ENCODE data around the gene ZNF775.

Gene ZNF775

DNA sequence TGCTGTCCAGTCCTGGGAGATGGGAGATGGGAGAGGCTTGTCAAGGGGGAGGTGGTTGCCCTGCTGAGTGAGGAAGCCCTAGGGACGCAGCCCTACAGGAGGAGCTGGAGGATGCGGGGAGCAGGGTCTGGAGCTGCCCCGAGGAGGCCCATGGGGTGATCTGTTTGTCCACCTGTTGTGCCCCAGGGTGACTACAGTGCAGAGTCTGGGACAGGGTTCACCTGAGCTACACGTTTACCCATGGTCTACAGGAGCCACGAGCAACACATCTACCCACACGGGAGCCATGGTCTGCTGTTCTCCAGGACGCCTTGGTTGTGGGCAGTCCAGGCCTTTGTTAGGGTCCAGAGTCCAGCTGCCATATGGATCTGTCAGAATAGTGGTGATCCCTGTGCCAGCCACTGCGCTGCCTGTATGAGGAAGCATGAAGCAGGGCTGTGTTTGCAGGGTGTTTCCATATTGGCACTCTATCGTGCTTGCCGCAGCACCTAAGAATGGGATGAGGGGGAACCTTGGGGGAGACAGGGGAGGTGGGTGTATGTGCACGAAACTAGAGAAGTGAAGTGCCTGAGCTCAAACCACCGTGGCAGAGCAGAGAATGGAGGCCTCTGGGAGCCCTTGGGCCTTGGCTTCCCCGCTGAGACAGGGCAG, 23.7 kb downstream of the ZNF775 start:
- no peak for DNase-seq

DNA sequence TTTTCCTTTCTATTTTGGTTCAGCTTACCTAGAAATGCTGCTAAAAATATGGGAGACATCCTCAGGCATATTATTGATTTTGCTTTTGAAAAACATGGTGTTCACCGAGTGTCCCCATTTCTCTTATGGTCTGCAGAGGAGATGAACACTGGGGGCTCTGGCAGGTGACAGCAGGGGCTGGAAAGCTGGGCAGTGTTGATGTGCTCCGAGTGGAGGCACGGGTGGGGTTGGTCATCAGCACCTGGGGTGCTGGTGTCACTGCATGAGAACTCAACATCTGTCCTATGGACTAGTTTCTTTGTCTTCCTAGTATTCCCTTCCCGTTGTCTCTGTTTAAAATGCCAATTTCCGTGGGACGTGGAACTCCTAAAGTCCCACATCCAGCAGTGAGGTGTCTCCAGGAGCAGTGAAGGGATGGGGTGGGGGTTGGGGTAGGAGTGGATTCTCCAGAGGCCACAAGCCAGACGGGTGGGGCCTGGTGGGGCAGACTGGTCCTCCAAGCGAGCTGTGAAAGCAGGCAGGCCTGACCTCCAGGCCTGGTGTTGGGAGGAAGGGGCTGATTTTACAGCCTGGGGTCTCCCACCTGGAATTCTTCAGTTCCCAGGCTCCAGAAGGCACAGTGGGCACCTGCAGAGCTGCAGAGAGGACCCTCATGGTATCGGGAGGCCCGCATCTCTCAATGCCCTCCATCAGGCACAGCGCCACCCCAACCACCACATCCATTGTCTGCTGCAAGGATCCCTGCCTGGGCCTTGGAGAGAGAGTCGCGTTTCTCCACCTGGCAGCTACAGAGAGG, 24.4 kb downstream of the ZNF775 start:
- no peak for DNase-seq

DNA sequence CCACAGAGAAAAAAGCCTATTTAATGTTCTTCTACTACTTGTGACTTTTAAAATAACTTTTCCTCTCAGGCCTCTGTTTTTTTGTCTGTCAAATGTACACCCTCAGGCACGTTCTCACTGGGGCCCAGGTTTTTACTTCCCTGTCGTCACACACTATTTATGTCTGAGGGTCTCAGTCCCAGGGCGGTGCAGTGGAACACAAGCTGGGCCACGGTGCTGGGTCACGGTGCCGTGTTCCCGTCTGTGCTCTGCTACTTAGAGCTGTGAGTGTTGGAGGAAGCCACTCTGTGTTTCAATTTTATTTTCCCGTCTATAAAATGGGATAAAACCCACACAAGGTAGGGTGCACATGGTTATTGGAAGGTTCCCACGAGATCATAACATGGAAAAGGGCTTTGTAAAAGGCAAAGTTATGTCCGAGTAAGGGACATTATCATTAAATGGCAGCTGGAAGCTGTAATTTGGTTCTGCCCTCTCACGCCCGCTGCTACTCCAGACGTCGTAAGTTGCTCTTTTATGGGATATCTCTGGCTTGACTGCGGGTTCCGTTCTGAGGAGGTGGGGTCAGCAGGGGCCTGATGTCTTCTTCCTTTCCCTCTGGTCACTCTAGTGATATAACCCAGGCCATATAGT, 25.2 kb downstream of the ZNF775 start:
- DNase-seq = no peak

DNA sequence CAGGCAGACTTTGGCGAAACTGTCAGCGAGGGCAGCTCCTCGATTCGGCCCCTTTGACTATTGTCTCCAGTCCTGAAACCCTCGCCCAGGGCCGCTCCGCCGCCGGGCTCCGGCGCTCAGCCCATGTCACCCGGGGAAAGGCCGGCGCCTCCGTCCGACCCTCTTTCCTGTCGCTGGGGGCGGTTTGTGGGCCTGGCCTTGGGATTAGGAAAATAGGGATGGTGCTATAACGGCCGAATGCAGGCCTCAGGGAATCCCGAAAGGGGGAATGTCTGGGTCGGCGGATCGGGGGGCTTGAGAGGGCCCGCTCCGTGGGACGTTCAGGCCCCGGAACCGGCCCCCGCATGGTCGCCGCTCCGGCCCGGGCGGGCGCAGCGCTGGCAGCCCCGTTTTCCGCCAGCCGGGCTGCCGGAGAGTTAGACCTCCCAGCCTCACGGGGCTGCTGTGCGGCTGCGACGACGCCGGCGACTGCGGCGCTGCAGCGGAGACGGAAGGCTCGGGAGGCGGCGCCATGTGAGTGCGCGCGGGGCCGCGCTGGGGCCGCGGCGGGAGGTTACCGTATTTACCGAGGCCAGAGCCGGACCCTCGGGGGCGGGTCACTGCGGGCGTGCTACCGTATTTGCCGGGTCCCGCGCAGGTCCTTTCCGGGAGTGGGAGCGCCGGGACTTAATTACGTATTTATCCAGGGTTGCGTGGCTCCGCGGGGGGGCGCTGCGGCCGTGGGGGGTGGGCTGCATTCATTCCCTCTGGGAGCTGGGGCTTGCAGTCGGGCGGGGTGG, 25.9 kb downstream of the ZNF775 start:
- DNase-seq = peak; percentile 37

DNA sequence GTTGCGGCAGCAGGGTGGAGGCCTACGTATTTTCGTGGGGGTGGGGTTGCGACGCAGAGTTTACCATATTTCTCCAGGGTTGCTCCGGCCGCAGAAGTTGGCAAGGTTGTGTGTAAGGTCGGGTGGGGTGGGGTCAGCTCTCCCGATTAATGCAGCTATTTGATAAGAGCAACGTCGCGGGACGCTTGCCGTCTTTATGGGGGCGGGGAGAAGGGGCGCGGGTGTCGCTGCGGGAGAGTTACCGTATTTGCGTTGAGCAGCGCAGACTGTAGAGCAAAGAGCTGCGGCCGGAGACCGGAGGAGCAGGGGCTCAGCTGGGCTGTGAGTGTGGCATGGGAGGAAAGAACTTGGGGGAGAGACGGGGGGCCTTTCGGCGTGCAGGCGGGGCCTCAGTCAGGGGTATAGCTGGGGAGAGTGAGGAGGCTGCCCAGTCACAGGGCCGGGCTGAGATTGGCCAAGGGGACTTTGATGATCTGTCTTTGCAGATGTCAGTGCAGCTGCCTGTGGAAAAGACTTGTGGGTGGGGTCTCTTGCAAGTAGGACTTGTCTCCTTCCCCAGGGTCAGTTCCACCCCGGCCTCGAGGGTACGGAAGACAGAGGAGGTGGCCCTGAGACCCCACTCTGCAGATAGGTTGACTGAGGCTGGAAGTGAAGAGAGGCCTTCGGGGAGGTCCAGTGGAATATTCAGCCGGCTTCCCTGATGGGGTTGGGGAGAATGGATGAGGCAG, 26.6 kb downstream of the ZNF775 start:
- no peak for DNase-seq

DNA sequence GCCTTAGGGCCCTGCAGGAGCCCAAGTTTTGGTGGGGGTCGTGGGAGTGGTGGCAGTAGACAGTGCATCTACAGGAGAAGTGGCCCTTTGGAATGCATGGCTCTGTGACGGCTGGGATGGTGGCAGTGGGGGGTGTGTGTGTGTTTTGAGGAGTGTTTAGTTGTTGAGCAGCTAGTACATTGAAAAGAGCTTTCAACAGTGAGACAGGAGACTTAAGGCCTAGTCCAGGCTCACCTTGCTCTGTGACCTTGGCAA, 27.1 kb downstream of the ZNF775 start:
- no peak for DNase-seq

DNA sequence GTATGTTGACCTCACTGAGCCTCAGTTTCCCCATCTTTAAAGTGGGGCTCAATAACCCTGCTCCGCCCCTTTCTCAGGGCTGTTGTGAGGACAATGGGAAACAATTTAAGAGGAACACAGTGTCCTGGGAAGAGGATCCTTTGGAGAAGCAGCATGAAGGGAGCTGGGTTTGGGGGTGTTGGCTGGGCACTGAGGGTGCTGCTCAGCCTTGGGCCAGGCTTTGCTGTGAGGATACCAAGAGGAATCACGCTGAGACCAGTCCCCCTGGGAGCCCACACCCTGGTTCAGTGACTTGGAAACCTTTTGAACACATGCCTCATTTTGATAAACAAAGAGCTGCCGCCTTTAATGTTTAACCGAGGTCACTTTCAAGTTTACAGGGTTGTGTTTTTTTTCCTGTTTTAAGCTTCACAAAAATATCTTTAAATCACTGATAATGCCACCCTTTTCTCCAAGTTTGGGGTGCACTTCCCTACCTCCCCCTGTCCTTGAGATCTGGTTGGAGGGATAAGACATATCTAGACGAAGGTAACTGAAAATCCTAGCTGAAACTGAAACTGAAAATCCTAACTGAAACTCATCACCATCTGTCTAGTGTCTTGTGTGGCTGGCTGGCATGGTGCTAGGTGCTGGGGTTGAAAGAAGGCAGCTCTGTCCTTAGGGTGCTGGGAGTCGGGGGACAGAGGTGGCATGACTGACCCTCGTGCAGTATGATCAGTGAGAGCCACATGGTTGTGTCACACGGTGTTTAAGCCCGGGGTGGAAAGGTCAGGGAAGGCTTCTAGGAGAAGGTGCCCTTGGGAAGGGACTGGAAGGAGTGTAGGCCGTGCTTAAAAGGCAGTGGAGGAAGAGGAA, 27.7 kb downstream of the ZNF775 start:
- DNase-seq = no peak

DNA sequence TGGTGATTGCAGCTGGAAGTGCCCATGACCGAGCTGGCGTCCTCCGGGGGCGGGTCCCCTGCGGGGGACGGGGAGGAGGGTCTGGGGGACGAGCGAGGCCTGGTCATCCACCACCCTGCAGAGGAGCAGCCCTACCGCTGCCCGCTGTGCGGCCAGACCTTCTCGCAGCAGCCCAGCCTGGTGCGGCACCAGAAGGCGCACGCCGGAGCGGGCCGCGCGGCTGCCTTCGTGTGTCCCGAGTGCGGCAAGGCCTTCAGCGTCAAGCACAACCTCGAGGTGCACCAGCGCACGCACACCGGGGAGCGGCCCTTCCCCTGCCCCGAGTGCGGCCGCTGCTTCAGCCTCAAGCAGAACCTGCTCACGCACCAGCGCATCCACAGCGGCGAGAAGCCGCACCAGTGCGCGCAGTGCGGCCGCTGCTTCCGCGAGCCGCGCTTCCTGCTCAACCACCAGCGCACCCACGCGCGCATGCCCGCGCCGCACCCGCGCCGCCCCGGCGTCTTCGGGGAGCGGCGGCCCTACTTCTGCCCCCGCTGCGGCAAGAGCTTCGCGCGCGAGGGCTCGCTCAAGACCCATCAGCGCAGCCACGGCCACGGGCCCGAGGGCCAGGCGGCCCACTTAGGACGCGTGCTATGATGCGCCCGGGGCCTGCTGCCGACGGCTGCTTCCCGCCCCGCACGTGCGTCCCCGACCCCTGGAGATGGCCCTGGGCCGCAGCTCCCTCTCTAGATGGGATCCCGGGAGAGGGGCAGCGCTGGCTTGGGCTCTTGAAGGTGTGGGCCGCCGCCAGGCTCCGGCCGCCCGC, 28.7 kb downstream of the ZNF775 start:
- DNase-seq = no peak

DNA sequence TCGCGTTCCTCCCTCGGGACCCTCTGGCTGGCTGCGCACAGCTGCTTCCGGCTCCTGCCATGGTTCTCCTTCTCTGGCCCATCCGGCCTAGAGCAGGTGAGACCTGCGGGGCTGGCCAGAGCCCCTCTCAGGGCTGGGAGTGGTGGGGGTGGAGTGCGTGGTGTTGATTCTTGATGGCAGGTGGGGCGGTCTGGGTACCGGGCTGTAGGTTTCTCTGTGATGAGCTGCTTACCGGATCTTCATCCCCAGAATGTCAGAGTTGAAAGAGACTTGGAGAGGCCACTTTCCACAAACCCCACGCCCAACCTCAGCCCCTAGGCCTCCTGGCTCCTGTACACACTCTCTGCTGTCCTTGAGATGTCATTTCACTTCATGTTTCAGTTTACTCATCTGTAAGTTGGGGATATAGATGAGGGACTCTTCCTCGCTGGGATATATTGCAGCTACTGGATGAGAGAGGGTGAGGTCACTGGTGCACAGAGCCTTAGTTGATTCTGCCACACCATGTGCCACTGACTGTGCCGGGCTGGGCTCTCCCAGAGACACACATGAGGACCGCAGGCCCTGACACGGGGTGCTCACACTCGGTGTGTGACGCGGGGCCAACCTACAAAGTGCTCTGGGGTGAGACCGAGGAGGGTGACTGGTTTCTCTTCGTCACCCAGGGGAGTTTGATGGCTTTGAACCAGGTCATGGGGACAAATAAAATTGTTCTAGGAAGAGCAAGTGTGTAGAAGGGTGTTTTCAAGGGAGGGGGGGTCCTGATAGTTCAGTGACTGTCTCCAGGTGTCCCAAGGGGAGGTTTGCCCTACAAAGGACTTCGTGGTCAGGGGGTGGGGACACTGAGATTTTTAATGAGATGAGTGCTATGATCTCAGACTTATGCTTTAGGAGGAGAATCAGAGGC, 29.5 kb downstream of the ZNF775 start:
- DNase-seq = no peak

DNA sequence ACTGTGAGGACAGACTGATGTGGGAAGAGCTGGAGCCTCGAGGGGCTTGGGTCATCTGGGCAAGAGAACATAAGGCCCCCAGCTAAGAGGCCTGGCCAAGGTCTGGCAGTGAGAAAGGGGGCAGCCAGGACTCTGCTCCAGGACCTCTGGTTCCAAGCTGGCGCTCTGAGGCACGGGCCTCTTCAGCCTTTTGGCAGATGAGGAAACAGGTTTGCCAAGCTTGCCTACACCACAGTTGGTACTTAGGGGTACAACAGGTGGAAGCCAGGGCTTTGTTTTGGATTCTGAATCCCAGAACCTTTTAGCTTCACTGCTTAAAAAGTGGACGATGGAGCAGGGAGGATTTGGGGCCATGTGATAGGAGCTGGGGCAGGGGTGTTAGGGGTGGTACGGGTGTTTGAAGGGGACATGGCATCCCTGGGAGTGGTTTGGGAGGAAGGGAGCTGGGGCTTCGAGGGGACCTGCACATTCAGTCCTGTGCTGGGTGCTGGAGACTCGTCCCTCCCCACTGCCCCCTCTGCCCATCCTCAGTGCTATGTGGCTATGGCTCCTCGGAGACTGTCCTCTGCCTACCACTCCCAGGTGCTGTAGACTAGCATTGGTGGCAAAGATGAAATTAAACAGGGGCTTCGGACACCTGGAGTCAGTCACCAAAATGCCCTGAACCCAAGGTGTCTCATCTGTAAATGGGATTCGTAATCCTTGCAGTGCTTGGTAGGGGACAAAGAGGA, 30.3 kb downstream of the ZNF775 start:
- no peak for DNase-seq

DNA sequence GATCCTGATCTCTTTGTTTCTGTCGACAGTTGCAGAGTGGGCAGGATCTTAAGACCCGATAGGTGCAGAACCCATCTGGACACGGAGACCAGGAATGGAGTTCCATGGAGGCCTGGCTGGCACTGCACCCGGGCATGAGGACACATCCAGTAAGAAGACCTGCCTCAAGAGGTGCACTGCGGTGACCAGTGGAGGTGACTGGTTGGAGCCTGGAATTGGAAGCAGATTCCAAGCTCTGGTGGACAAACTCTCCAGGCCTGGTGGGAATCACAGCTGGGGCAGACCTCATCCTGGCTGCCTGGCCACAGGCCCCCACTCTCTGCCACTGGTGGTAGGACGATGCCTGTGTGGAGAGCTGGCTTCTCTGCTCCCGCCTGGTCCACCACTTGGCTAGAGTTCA, 31.0 kb downstream of the ZNF775 start:
- no peak for DNase-seq

DNA sequence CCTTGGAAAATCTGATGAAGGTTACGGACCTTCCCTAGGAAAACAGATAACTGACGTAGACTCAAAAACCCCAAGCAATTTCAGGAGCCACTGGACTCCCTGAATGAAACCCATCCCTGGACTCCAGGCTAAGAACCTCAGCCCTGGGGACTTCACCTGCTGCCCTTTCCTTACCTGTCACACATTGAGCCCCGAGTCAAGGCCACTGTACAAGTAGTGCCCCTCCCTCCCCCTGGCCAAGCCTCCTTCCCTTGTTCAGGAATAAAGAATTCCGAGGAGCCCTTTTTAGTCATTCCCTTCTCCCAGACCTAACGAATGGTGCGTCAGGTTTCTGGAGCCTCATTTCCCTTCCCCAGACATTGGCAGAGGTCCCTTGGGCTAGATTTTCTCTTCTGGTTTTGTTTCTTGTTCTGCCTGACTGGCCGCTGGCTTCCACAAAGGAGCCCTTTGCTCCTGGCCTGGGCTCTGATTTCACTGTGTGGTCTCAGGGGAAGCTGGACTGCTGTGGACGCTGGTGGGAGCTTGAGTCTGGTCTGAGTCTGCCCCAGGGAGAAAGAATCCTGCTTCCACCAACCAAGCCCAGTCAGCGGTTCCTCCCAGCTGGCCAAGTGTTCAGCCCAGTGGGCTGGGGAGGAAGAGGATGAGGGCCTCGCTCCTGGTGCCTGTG, 31.7 kb downstream of the ZNF775 start:
- DNase-seq = no peak

DNA sequence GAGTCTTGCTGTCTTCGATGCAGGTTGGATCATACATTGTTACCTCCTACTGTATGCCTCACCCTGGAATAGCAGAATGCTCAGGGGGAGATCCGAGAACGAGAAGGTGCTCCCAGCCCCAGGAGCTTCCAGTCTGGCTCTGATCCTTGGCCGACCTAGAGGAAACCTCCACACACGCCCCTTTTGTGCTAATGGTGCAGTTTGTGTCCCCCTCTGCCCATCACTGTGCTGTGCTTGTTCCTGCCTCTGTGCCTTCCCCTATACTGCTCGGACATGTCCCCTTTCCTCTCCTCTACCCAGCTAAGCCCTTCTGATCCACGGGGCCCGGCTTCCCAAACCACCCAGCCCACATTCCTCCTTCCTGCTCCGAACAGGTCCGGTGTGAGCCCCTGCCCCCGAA, 32.5 kb downstream of the ZNF775 start:
- no peak for DNase-seq

DNA sequence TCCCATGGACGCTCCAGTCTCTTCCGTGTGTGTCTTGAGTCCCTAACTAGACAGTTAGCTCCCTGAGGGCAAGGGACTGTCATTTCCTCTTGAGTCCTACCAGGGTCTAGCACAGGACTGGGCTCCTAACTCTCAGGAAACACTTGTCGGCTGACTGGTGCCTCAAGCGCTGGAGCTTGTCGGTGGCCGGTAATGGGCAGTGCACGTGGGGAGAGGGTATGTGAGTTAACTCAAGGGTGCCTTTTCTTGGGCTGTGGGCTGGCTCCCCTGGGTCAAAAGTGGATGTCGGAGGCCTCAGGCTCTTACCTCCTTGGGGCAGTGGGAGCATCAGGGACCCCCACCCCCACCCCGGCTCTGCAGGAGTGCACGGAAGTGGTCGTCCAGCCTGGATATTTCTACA, 32.9 kb downstream of the ZNF775 start:
- DNase-seq = no peak

DNA sequence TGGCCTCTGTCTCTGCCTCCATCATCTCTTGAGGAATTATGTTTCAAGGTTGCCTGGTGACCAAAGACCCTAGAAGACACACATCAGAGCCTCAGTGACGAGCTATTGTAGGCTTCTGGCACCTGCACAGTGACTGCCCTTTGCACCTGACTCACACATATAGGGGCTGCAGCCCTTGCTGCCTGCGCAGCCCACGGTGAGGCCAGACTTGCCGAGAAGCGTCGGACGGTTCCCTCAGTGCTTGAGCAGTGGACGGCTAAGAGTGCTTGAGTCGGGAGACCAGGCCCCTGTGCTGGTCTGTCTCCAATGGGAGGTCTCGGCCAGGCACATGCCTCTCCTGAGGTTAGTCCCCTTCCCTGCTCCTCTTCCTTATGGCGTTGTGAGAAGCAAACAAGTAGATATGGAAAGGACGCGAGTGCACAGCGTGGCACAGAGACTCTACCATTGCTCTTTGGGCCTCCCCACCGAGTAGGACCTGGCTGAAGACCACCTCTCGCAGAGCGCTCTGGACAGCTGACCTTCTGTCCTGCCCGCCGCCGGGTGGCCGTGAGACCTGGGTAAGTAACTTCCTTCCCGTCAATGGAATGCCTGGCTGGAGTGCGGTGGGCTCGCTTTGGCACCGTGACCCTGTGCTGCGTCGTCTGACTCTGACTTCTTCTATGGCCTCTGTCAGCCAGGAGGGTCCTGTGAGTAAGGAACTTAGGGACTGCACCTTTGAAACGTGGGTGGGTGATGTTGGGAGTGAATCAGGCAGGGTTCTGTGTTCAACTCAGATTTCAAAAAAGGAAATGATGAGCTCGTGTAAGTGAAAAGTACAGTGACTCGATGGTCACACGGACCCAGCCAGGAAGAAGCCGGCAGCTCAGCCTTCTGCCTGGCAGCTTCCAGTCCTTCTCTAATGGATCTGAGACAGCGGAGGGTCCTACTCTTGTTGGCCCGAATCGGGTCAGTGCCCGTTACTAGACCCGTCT, 33.7 kb downstream of the ZNF775 start:
- no peak for DNase-seq

DNA sequence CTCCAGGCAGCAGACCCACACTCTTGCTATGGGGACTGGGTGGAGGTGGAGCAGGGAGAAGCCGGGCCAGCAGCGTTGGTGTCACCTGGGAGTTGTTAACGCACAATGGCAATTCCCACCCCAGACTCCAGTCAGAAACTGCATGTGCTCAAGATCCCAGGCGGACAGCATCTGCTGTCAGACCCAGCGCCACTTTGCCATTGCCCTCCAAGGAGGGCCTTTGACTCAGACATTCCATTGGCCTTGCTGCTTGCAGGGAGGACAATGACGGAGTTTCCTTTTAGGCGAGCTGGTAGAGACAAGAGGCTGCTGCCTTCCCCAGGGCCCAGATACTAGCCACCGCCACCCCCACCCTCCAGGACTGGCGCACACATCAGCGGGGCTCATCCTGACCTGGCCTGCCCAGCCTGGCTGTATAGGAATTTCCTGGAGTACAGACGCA, 34.5 kb downstream of the ZNF775 start:
- DNase-seq = no peak
